Keratinocyte (primary cell): ENCODE data around the gene REEP6. TPM values are rescaled to one million over a fixed set of nuclear protein-coding genes. Genes with fewer than 3 reads are reported as not detected.

Experiments used
- DNase-seq: peaks from one replicate; pipeline ENCODE4 v3.0.0-alpha.2; 2011; ENCODE audit warnings: low read depth, missing footprints, low spot score
- FAIRE-seq: peaks from 2 replicates; lab custom pipeline; 2011; peaks lifted over from hg19 to GRCh38; lab: Jason Lieb, UNC
- H2AFZ ChIP-seq: 2 replicates; pipeline ENCODE4 v1.6.0; 2012; ENCODE audit warnings: low read length, control low read depth, inconsistent platforms; ENCODE audit not compliant: control insufficient read depth
- H3K27ac ChIP-seq: 2 replicates; pipeline ENCODE4 v1.5.1; 2011; ENCODE audit warnings: low read length; ENCODE audit not compliant: control insufficient read depth, insufficient read depth
- H3K27me3 ChIP-seq: 3 replicates; pipeline ENCODE4 v1.6.0; 2011; ENCODE audit warnings: low read length; ENCODE audit not compliant: control insufficient read depth, insufficient read depth; ENCODE audit errors: extremely low read depth
- H3K36me3 ChIP-seq, 2 experiments: 2 replicates in 1 of 2; 3 replicates in 1 of 2; pipeline ENCODE4 v1.5.1; 2011; ENCODE audit warnings: low read length in 2 of 2, mild to moderate bottlenecking in 1 of 2; ENCODE audit not compliant: control insufficient read depth in 2 of 2, insufficient read depth in 2 of 2; ENCODE audit errors: extremely low read depth in 1 of 2
- H3K4me1 ChIP-seq: 3 replicates; pipeline ENCODE4 v1.5.1; 2011; ENCODE audit warnings: low read length; ENCODE audit not compliant: control insufficient read depth, insufficient read depth; ENCODE audit errors: extremely low read depth
- H3K4me2 ChIP-seq: 3 replicates; pipeline ENCODE4 v1.6.0; 2011; ENCODE audit warnings: low read depth, low read length; ENCODE audit not compliant: control insufficient read depth, insufficient read depth; ENCODE audit errors: extremely low read depth
- H3K4me3 ChIP-seq, 3 experiments: fragments of 200-600 bp in 1 of 3; sonication (generic) in 1 of 3; 2 replicates in 2 of 3; 3 replicates in 1 of 3; pipeline ENCODE4 v1.5.1; 2011 to 2016; ENCODE audit warnings: low read length in 3 of 3, mild to moderate bottlenecking in 3 of 3, control low read depth in 2 of 3, inconsistent platforms in 1 of 3, low read depth in 1 of 3, mixed read lengths in 1 of 3, mixed run types in 1 of 3, moderate library complexity in 1 of 3; ENCODE audit not compliant: control insufficient read depth in 2 of 3, insufficient read depth in 2 of 3; ENCODE audit errors: extremely low read depth in 1 of 3
- H3K79me2 ChIP-seq: 2 replicates; pipeline ENCODE4 v1.6.0; 2012; ENCODE audit warnings: low read length; ENCODE audit not compliant: control insufficient read depth, insufficient read depth
- H3K9ac ChIP-seq: 3 replicates; pipeline ENCODE4 v1.6.0; 2011; ENCODE audit warnings: low read length; ENCODE audit not compliant: control insufficient read depth, insufficient read depth; ENCODE audit errors: extremely low read depth
- H3K9me1 ChIP-seq: 3 replicates; pipeline ENCODE4 v1.6.0; 2011; ENCODE audit warnings: low read length; ENCODE audit not compliant: control insufficient read depth, insufficient read depth; ENCODE audit errors: extremely low read depth
- H3K9me3 ChIP-seq: 2 replicates; pipeline ENCODE4 v1.5.1; 2012; ENCODE audit warnings: low read depth, low read length; ENCODE audit not compliant: control insufficient read depth
- H4K20me1 ChIP-seq: 3 replicates; pipeline ENCODE4 v1.6.0; 2011; ENCODE audit warnings: low read length; ENCODE audit not compliant: control insufficient read depth, insufficient read depth; ENCODE audit errors: extremely low read depth
- EZH2 ChIP-seq: IDR thresholded peaks from one replicate; pipeline ENCODE4 v1.6.1; 2012; ENCODE audit warnings: inconsistent platforms, mild to moderate bottlenecking, low read length, moderate library complexity
- dilution Hi-C: fragments of 300-500 bp; cut with MboI; formaldehyde crosslinking; loops from one replicate; pipeline ENCODE4 v1.7.0; 2020; ENCODE audit warnings: low sequenced_read_pairs; ENCODE audit not compliant: extremely low pct_ligation_motif_present
- polyA plus RNA-seq, 5 experiments: library from polyadenylated mRNA; depleted of rRNA in 3 of 5; stranded (reverse) in 3 of 5; stranded (forward) in 1 of 5; unstranded in 1 of 5; fragments of >200 nt; gene quantifications; 1 replicate in 1 of 5; 2 replicates in 3 of 5; 3 replicates in 1 of 5; pipeline versions ENCODE4 v1.2.1 to v1.2.3, GENCODE V29; 2011 to 2012; ENCODE audit warnings: missing spikeins in 2 of 5, low read depth in 1 of 5, low replicate concordance in 1 of 5
- TF ChIP-seq, protein P1 (sequence below), 3 experiments: IDR thresholded peaks in 1 of 3; conservative IDR thresholded peaks in 1 of 3; optimal IDR thresholded peaks in 1 of 3; 2 replicates in 2 of 3; 3 replicates in 1 of 3; pipeline versions ENCODE3 to v1.5.1; 2011; ENCODE audit warnings: low read length in 3 of 3, mild to moderate bottlenecking in 3 of 3, moderate library complexity in 2 of 3, control low read depth in 1 of 3, inconsistent platforms in 1 of 3; ENCODE audit not compliant: insufficient read depth in 2 of 3; ENCODE audit errors: extremely low read depth in 1 of 3

The REEP6 gene
- polyA plus RNA-seq, 1 donor (not counting 4 experiments of a cell fraction or from before 2014, with no cell fraction given): 1.2 TPM

DNA sequence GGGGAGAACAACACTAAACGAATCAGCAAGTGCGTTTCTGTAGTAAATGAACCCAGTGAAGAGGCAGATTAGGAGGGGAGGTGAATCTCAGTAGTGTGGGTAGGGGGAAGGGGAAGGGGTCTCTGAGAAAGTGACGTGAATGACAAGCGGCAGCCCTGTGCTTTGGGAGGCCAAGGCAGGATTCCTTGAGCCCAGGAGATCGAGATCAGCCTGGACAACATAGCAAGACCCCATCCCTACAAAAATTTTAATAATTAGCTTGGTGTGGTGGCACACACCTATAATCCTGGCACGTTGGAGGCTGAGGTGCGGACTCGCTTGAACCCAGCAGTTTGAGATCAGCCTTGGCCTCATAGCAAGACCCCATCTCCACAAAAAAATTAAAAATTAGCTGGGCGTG, 41.0 kb downstream of the REEP6 start:
- no peaks in the 10 kb centered on the region for H3K36me3 ChIP-seq
- H3K9me3 ChIP-seq: no peaks in the 10 kb centered on the region
- no peak overlapping the region for H2AFZ ChIP-seq
- H3K9me1 ChIP-seq: no peaks in the 10 kb centered on the region
- FAIRE-seq: no peak
- no peaks in the 10 kb centered on the region for H3K27me3 ChIP-seq
- no peak overlapping the region for H3K4me3 ChIP-seq
- H3K4me2 ChIP-seq: no peak overlapping the region
- no peak overlapping the region for H3K27ac ChIP-seq
- H3K79me2 ChIP-seq: no peaks in the 10 kb centered on the region
- no peak for DNase-seq
- no peak for TF ChIP-seq EZH2
- TF ChIP-seq, protein P1, sequence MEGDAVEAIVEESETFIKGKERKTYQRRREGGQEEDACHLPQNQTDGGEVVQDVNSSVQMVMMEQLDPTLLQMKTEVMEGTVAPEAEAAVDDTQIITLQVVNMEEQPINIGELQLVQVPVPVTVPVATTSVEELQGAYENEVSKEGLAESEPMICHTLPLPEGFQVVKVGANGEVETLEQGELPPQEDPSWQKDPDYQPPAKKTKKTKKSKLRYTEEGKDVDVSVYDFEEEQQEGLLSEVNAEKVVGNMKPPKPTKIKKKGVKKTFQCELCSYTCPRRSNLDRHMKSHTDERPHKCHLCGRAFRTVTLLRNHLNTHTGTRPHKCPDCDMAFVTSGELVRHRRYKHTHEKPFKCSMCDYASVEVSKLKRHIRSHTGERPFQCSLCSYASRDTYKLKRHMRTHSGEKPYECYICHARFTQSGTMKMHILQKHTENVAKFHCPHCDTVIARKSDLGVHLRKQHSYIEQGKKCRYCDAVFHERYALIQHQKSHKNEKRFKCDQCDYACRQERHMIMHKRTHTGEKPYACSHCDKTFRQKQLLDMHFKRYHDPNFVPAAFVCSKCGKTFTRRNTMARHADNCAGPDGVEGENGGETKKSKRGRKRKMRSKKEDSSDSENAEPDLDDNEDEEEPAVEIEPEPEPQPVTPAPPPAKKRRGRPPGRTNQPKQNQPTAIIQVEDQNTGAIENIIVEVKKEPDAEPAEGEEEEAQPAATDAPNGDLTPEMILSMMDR (optimal IDR thresholded peaks at IDR 0.05 in 1 of 3, IDR thresholded peaks at IDR 0.05 in 1 of 3, conservative IDR thresholded peaks at IDR 0.05 in 1 of 3; ENCODE audit: extremely low read depth in 1 of 3, insufficient read depth in 2 of 3, low read length in 3 of 3): no peak
- no peak overlapping the region for H3K9ac ChIP-seq
- dilution Hi-C loops: no loop called here
- no peaks in the 10 kb centered on the region for H4K20me1 ChIP-seq
- no peaks in the 10 kb centered on the region for H3K4me1 ChIP-seq

DNA sequence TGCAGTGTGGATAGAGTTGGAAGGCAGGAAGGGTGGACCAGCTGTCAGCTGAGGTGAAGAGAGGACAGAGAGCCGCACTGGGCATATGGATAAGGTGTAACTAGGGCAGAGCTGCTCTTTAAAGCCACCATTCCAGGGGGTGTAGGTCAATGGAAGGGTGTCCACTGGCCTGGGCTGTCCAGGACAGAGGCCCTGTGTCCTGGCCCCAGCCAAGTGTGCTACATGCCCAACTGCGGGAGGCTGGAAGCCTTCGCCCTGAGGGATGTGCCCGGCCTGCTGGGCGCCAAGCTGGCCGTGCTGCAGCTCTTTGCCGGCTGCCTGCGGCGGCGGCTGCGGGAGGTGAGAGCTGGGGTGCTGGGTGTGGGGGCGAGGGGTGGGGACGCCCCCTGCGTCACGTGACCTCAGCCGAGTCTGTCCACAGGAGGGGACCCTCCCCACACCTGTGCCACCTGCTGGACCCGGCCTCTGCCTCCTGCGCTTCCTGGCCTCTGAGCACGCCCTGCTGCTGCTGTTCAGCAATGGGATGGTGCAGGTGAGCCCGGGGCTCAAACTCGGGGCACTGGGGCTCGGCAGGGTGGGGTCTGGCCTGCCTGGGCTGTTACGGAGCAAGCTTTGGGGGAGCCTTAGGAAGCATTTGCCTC, 42.6 kb downstream of the REEP6 start:
- no peaks in the 10 kb centered on the region for H3K9me3 ChIP-seq
- dilution Hi-C loops: no loop called here
- no peaks in the 10 kb centered on the region for H3K79me2 ChIP-seq
- H3K36me3 ChIP-seq: no peaks in the 10 kb centered on the region
- H2AFZ ChIP-seq: no peak overlapping the region
- no peaks in the 10 kb centered on the region for H3K27me3 ChIP-seq
- H3K9ac ChIP-seq: no peak overlapping the region
- H3K4me1 ChIP-seq: no peaks in the 10 kb centered on the region
- FAIRE-seq (no peak), DNase-seq (no peak)
- H3K9me1 ChIP-seq: no peaks in the 10 kb centered on the region
- no peak overlapping the region for H3K4me3 ChIP-seq
- H3K27ac ChIP-seq: no peak overlapping the region
- TF ChIP-seq EZH2: no peak
- TF ChIP-seq, protein P1 (optimal IDR thresholded peaks at IDR 0.05 in 1 of 3, IDR thresholded peaks at IDR 0.05 in 1 of 3, conservative IDR thresholded peaks at IDR 0.05 in 1 of 3; ENCODE audit: extremely low read depth in 1 of 3, insufficient read depth in 2 of 3, low read length in 3 of 3): no peak
- no peak overlapping the region for H3K4me2 ChIP-seq
- H4K20me1 ChIP-seq: no peaks in the 10 kb centered on the region
